NCI-H1048 (cell line): ENCODE results near the gene ZBTB21.

ENCODE experiments used
- DNase-seq: peaks from one replicate; lab custom pipeline; 2025; lab: John Stamatoyannopoulos, UW

Gene ZBTB21

DNA sequence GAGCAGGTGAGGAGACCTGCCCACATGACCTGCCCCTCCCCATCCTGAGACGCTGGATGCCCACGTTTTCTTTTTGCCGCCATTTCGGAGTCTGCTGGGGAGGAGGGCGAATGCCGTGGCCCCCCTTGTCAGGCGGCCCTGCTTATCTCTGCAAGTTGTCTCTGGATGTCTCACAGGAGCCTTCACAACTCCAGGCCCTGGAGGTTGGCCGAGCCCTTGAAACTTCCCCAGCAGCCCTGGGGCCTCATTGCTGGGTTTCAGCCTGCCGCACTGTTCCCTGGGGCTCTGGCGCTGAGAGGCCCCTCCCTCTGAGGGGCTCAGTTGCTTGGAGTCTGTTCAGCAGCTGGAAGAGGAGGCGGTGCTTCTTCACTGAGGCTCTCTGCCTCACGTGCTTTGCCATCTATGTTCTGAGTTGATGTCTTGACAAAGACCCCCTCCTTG, 29.8 kb upstream of the ZBTB21 start:
- DNase-seq = no peak

DNA sequence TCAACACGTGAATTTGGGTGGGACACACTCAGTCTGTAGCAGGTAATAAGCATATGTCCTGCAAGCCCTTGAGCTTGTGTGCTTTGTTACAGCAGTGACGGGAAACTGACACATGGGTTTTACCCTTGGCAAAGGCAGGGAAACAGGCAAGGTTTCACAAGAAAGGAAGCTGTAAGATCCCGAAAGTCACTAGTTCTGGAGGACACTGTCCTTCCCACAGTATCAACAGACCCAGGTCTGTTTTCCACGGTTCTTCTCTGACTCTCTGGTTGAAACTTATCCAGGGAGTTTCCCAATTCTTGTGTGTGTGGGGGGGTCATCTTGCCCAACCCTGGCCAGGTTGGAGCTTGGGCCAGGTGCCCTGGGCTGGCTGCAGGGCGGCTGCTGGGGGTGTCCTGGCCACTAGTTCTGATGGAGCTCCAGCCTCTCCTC, 29.3 kb upstream of the ZBTB21 start:
- no peak for DNase-seq

DNA sequence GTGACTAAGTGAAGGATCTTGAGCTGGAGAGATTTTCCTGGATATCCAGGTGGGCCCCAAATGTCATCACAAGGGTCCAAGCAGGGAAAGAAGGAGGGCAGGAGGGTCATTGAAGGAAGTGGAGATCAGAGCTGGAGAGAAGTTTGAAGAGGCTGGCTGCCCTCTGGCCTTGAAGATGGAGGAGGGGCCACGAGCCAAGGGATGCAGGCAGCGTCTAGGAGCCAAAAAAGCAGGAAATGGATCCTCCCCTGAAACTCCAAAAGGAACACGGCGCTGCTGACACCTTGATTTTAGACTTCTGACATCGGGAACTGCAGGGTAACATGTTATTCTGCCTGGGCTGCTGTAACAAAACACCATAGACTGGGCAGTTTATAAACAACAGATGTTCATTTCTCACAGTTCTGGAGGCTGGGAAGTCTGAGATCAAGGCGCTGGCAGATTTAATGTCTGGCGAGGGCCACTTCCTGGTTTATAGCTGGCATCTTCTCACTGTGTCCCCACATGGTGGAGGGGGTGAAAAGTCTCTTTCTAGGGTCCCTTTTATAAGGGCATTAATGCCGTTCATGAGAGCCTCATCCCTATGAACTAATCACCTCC, 28.8 kb upstream of the ZBTB21 start:
- DNase-seq = no peak

DNA sequence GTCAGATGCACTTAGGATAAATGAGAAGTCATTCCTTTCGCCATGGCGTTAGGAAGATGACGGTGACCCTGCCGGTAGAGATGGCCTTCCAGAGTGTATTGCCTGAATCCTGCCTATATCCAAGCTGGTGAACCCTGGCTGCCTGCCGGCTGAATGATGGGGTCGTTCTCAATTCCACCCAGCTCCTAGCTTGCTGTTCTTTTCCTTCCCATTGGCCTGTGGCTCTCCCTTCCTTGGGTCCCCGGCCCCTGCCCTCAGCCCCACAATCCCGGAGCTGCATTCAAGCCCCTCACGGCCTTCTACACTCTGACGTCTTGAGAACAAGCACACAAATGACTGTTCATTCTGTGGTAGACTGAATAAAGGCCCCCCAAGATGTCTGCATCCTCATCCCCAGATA, 28.2 kb upstream of the ZBTB21 start:
- DNase-seq = no peak

DNA sequence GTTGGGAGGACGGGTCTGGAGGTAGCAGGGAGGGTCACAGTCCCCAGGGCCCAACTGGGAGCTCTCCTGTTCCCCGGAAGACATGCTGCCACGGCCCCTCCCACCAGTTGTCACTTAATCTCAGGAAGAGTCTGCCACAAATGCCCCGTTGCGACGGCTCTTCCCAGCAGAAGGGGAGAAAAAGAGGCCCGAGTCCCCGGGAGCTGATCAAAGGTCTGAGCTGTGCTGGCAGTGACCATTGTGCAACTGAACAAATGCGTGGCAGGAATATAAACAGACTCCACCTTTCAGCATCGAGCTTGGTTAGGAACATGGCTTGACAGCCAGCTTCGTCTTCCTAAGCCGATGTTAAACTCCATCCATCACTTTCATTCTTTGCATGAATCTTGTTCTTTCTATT, 27.8 kb upstream of the ZBTB21 start:
- no peak for DNase-seq

DNA sequence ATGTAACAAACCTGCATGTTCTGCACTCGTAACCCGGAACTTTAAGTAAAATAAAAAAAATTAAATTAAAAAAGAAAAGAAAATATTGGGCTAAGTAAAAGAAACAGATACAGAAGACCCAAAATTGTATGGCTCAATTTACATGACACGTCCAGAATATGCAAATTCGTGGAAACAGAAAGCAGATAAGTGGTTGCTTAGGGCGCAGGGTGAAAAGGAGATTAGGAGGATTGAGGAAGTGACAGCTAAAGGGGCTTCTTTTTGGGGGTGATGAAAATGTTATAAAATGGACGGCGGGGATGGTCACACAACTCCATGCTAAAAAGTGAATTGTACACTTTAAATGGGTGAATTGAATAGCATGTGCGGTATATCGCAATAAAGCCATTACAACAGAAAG, 27.4 kb upstream of the ZBTB21 start:
- no peak for DNase-seq

DNA sequence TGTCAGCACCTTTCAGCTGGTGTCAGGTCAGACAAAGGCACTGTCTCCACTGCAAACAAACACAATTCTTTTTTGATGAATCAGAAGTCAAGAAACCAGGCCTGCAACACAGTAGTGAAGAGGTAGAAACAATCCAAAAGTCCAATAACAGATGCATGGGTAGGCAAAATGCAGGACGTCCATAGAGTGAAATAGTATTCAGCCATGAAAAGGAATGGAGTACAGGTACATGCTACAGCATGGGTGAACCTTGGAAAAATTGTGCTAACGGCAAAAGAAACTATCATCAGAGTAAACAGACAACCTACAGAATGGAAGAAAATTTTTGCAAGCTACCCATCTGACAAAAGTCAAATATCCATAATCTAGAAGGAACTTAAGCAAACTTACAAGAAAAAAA, 26.2 kb upstream of the ZBTB21 start:
- no peak for DNase-seq

DNA sequence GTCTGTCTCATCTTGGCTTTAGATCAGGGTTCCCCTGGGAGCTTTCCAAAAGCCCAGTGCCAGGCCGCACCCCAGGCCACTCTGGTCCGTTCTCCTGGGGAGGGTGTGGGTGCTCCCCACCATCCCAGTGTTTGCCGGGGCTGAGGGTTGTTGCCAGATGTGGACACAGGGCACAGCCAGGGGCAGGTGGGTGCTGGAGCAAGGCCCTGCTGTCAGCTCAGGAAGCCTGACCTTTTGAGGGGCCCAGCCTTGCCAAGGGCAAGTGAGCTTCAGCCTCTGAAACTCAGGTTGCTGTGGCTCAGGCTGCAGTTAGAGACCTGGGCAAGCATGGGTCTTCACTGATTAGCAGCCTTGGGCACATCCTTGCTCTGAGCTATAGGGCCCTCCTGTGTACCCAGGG, 22.8 kb upstream of the ZBTB21 start:
- no peak for DNase-seq

DNA sequence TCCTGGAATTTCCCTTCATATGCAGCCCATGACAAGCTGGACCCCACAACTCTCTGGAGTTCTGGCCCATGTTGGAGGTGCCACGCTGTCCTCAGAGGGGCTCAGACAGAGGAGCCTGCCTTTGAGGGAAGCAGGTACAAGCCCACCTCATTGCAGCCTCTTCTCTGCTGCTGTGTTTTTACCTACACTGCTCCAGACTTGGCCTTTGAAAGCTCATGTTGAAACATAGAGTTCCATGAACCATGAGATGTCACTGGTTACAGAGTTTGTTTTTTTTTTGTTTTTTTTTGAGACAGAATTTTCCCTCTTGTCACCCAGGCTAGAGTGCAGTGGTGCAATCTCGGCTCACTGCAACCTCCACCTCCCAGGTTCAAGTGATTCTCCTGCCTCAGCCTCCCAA, 22.1 kb upstream of the ZBTB21 start:
- no peak for DNase-seq

DNA sequence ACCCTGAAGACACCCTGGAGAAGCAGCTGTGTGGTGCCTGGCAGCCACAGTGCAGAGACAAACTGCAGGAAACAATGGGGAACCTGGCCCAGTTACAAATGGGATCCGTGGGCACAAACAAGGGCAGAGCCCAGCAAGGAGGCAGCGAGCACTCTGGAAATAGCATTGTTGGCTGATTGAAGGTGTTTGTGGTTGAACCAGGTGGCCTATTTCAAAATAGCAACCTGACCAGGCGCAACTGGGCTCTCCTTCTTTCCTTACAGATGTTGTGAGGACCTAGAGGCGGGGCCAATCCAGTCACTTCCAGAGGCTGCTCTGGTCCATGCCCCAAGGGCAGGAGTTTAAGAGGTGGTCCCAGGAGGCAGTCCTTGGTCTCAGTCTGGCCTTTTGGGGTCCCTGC, 21.7 kb upstream of the ZBTB21 start:
- no peak for DNase-seq

DNA sequence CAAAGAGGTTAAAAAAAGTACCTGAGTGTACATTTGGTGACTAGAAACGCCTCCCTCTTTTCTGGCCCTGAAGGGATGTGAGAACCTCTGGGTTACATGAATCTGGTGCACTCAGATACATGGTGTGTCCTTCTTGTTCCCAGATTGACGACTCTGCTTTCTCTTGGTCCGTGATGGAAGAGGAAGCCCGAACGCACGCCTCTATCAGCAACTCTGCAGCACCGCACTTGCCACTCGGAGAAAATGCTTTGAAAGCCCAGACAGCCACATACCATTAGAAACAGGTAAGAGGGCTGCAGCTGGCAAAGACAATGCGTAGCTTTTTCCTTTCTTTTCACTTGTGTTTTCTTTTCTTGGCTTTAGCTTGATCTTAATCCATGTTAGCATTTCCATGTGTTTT, 21.1 kb upstream of the ZBTB21 start:
- no peak for DNase-seq

DNA sequence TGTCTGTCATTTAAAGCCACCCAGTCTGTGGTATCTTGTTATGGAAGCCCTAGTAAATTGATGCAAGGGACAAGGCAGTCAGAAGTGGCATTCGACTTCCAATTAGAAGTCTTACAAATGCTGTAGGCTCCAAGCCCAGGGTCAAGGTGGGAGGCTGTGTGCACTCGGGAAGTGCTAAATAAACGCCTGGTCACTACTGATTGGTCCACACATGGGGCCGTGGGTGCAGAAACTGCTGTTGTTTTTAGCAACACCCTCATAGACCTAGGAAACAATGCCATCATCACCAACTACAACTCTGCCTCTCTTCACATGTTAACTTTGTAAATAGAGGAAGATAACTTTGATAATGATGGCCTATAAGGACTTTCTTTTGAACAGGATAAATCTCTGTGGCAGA, 20.2 kb upstream of the ZBTB21 start:
- no peak for DNase-seq

DNA sequence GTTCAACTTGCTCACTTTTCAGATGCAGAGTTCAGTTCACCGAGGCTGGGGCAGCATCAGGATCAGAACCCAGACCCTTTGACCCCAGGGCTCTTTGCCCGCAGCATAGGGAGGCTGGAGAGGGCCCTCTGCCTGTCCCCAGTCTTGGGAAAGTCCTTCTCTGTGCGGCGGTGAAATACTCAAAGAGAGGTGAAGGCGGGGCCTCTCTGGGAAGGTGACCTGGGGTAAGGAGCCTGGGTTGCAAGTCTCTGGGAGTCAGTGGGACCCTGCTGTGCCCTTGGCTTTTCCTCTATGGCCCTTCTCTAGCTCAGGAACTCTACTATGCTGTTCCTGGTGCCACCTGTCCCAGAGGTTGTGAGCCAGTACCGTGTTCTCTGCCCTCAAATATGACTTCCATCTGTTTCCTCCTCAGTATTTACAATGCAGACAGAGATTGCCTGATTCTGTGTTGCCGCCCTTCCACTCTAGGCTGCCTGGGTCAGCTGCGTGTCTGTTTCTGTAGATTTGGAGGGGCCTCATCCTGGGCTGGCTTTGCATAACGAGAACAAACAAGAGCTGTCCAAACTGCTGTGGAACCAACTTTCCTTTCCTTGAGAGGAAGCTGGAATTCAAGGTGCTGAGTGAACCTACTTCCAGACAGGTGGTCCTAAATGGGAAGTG, 18.7 kb upstream of the ZBTB21 start:
- no peak for DNase-seq

DNA sequence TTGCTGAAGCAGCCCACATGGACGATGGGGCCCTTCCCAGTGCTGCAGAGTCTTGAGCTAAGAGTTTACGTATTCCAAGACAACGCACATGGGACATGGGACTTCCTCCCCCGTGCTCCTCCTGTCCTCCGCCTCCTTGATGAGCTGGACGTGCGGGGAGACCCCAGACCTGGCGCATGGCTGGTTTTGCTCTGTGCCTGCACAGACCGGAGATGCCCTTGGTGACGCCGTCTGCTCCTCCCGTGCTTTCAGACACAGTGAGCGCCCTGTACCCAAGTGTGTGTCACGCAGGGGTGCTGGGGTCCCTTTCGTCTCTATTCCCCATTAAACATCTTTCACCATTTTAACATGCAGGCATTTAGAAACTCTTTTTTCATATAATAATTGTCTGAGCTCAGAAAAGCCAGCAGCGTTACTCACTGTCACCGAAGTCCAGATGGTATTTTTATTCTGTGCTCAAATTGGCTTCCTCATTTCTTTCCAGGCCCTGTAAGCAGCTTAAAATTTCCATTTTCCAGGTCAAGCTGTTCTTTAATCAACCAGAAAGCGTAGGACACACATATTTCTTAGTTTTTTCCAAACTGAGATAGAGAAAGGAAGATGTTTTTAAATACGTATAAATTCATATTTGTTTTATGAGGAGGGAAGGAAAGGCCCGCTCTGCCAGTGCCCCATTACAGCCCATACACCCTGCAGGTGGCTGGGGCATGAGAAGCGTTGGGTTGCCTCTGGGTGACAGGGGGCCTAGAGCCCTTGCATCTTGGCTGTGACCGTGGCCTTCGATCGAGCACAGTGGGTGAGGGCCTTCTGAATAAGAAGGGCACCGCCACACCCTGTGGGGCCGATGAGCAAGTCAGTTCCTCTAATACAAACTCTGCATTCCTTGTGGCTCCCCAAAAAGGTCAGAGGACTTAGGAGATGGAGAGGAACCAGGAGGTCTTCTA, 17.9 kb upstream of the ZBTB21 start:
- no peak for DNase-seq

DNA sequence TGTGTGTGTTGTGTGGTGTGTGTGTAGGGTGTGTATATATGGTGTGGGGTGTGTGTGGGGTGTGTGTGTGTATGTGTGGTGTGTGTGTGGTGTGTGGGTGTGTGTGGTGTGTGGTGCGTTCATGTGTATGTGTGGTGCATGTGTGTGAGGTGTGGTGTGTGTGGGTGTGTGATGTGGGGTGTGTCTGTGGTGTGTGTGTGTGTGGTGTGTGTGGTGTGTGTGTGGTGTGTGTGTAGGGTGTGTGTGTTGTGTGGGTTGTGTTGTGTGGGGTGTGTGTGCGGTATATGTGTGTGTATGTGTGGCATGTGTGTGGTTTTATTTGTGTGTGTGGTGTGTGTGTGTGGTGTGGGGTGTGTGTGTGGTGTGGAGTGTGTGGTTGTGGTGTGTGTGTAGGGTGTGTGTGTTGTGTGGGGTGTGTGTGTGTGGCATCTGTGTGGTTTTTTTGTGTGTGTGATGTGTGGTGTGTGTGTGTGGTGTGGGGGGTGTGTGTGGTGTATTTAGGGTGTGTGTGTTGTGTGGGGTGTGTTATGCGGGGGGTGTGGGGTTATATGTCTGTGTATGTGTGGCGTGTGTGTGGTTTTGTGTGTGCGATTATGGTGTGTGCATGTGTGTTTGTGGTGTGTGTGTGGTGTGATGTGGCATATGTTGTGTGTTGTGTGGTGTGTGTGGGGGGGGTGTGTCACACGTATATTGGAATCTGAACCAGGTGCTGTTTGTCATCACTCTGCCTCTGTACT, 17.1 kb upstream of the ZBTB21 start:
- no peak for DNase-seq

DNA sequence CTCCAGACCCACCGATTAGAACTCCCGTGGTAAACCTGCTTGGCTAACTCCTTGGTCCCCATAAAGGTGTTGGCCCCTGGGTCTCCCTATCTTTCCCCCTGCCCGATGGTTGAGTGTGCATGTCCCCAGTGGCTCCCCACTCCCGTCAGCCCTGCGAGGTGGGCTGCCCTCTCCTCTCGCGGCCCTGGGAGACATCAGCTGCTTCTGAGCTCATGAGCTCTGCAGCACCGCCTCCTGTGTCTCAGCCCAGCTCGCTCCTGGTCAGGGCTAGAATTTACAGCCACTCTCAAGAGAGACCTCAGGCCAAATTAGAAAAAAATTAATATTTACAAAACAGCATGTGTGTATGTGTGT, 15.9 kb upstream of the ZBTB21 start:
- DNase-seq = no peak

DNA sequence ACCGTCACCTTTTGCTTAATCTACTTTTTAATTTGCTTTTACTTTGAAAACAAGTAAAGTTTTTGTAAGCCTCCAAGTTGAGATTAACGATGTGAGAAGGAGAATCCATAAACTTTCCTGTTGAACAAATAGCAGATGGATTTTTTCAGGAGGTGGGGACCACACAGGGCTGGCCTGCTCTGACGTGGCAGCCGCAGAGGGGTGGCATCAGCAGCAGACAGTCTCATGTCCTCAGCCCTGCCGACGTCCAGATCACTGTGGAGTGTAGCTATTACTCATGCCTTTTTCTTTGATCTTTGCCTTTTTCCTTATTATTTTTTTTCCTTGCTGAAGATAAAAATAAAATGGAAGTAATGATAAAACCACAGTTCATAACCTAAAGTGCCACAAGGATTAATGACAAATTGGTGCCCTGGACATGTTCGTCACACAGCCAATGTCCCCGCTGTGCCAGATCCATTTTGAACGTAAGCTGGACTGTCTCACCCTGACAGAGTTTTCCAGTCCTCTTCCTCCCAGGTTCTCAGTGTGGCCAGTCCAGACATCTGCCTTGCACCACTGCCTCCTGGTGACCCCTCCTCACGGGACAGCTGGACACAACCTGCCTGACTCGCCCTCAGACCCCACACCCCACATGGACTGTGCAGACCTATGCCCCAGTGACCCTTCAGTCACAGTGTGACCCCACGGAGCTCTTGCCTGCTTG, 15.4 kb upstream of the ZBTB21 start:
- no peak for DNase-seq

DNA sequence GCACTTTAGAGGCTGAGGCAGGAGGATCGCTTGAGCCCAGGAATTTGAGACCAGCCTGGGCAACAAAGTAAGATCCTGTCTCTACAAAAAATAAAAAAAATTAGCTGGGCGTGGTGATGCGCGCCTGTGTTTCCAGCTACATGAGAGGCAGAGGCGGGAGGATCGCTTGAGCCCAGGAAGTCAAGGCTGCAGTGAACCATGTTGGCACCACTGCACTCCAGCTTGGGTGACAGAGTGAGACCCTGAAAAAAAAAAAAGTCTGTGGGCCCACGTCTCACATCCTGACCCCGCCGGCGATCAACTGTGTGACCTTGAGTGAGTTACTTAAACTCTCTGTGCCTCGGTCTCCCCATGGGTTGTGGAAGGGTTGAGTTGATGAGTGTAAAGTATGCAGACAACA, 12.7 kb upstream of the ZBTB21 start:
- no peak for DNase-seq

DNA sequence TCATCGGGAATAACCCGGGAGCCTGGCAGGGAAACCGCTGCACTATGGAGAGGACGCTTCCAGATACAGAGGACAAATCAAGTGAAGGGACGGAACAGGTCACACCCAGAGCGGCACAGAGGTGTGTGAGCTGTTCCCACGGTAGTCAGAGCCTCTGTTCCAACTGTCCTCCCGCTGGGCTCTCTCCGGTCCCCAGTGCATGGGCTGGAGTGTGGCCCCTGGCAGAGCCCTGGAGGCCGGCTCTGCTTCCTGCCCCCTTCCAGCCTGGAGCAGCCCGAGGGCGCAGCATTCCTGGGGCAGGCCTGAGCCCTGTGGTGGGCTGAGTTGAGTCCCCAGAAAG, 11.9 kb upstream of the ZBTB21 start:
- DNase-seq = no peak

DNA sequence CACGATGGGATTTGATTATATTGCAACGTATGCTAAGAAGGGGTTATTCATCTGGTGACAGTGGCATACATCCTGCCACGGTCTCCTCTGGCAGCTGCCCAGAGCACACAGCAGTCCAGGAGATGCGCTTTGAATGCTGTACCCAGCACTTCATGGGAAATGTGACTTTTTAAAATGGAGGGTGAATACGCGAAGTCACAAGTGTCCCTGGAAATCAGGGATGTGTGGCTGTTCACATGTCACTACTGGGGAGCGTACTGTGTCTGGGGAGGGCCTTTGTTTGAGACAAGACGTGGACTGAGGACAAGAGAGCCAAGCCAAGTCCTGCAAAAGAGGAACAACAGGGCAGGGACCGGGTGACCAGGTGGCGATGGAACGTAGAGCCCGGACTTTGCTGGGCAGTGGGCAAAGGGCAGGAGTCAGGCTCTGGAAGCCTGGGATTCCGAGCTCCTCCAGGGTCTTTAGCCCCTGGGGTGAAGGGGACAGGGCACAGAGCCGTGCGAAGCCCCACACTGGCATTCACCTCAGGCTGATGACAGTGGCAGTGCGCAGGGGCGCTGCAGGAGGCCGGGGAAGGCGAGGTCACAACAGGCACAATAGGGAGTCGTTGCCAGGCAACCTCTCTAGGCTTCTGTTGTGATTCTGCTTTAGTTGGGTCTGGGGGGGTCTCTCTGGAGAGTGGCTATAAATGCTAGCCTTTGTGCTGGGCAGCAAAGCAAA, 11.4 kb upstream of the ZBTB21 start:
- no peak for DNase-seq

DNA sequence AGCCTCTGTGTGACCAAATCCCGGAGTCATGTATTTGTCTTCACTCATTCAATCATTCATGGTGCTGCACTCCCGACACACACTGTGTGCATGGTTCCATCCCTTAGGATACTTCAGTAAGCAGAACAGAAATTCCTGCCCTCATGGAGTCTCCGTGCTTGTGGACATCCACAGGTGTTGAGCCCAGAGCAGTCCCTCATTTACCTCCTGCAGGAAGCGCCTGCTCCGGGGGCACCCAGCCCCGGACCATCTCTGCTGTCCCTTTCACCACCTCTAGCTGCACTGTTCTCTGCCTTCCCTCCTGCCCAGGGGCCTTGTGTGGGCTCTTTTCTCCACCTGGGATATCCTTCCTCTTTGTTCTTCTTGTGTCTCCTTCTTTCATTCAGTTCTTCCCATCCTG, 9.5 kb upstream of the ZBTB21 start:
- no peak for DNase-seq
